ENCODE results near the gene MPV17L2.

- TF ChIP-seq CTCF (IDR thresholded peaks at IDR 0.05) = no peak
- no peak for TF ChIP-seq POLR2A (IDR thresholded peaks at IDR 0.05)
Measured at GRCh38 chr19:18185538-18185937, 7.5 kb upstream of the MPV17L2 start.

All from lower leg skin (tissue), 3 donors.